IMR-90 (cell line): ENCODE results near the gene ZC3H12D.

Source experiments
- BHLHE40 ChIP-seq: fragments of 150-350 bp; IDR thresholded peaks from 2 replicates; pipeline ENCODE4 v1.6.1; 2016; ENCODE audit warnings: mild to moderate bottlenecking, low read depth, low read length
- SMC3 ChIP-seq: fragments of 150-350 bp; IDR thresholded peaks from 2 replicates; pipeline ENCODE4 v1.6.1; 2016; ENCODE audit warnings: low read depth, mild to moderate bottlenecking, antibody characterized with exemption, low read length, moderate library complexity
- TF ChIP-seq, protein P1 (sequence below): conservative IDR thresholded peaks from 2 replicates; pipeline ENCODE4 v1.5.1; 2012; ENCODE audit warnings: mild to moderate bottlenecking, low read depth, low read length, improper control_type of control experiment

DNA sequence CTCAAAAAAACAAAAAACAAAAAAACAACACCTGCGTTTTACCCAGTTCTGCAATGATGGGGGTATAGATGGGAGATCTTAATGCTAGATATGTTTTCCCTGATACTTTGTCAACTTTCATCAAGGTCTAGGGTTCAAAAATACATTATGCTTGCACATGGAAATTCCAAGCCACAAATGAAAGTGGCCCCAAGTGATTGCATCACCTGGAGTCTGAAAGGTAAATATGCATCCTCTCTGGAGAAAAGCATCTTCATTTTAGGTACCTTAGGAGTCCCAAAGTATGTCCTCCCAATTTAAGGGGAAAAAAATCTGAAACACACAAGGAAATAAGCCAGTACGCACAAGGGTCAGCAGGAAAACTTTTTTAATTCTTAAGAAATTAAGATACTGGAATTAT is 12.6 kb upstream of the ZC3H12D start:
- TF ChIP-seq BHLHE40 (no peak), SMC3 (no peak)
- TF ChIP-seq, protein P1, sequence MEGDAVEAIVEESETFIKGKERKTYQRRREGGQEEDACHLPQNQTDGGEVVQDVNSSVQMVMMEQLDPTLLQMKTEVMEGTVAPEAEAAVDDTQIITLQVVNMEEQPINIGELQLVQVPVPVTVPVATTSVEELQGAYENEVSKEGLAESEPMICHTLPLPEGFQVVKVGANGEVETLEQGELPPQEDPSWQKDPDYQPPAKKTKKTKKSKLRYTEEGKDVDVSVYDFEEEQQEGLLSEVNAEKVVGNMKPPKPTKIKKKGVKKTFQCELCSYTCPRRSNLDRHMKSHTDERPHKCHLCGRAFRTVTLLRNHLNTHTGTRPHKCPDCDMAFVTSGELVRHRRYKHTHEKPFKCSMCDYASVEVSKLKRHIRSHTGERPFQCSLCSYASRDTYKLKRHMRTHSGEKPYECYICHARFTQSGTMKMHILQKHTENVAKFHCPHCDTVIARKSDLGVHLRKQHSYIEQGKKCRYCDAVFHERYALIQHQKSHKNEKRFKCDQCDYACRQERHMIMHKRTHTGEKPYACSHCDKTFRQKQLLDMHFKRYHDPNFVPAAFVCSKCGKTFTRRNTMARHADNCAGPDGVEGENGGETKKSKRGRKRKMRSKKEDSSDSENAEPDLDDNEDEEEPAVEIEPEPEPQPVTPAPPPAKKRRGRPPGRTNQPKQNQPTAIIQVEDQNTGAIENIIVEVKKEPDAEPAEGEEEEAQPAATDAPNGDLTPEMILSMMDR: no peak
